HepG2 (cell line): ENCODE measurements around the gene TMEM44. TPM values are rescaled to one million over a fixed set of nuclear protein-coding genes. Genes with fewer than 3 reads are reported as not detected.
A peak's percentile ranks its signal among the peaks of the same experiment; 100 is the strongest.

Experiments
- ATAC-seq: fragments of 200-7000 bp; cut with Tn5 transposase; 3 replicates; pipeline ENCODE4 v1.9.1; 2020; ENCODE audit warnings: mild to moderate bottlenecking, moderate library complexity
- BruUV-seq: library from RNA; stranded (reverse); fragments of 400-500 nt; replicated peaks from 2 replicates; lab custom pipeline; 2021; lab: Mats Ljungman, UMichigan
- CTCF ChIA-PET: fragments of 300-600 bp; formaldehyde crosslinking; extraction: SDS; loops from one replicate; lab custom pipeline; 2021; ENCODE audit warnings: low total read pairs, inconsistent platforms, low intra/inter-chr PET ratio; lab: Yijun Ruan, JAX
- POLR2A ChIA-PET: fragments of 350-600 bp; sonication (Branson Sonifier 250); formaldehyde crosslinking; loops from one replicate; lab custom pipeline; 2020; ENCODE audit warnings: antibody characterized with exemption, inconsistent platforms; lab: Yijun Ruan, JAX
- DNase-seq: peaks from one replicate; pipeline ENCODE4 v3.0.0-alpha.2; 2015; ENCODE audit warnings: low spot score
- FAIRE-seq: peaks from 3 replicates; lab custom pipeline; 2011; peaks lifted over from hg19 to GRCh38; lab: Jason Lieb, UNC
- H2AFZ ChIP-seq: one replicate; pipeline ENCODE4 v1.6.1; 2011; ENCODE audit warnings: low read length, inconsistent platforms
- H3K27ac ChIP-seq: fragments of 300-600 bp; 3 replicates; pipeline ENCODE4 v1.8.0; 2011; ENCODE audit warnings: mixed run types, mild to moderate bottlenecking, mixed read lengths, low read length, inconsistent platforms; ENCODE audit not compliant: insufficient read depth; ENCODE audit errors: extremely low read length
- H3K27me3 ChIP-seq, 2 experiments: fragments of 200-600 bp in 1 of 2; 2 replicates in 1 of 2; 3 replicates in 1 of 2; pipeline versions ENCODE4 v1.6.0 to v1.8.0; 2011; ENCODE audit warnings: low read length in 2 of 2, mild to moderate bottlenecking in 2 of 2, moderate library complexity in 2 of 2, inconsistent platforms in 1 of 2; ENCODE audit not compliant: insufficient read depth in 2 of 2, control insufficient read depth in 1 of 2
- H3K36me3 ChIP-seq, 2 experiments: fragments of 200-600 bp in 1 of 2; replicated peaks in 1 of 2; 2 replicates in 1 of 2; 3 replicates in 1 of 2; pipeline versions ENCODE4 v1.5.1 to v1.8.0; 2011; ENCODE audit warnings: low read length in 2 of 2, inconsistent platforms in 1 of 2; ENCODE audit not compliant: insufficient read depth in 2 of 2, control insufficient read depth in 1 of 2
- H3K4me1 ChIP-seq: 2 replicates; pipeline ENCODE4 v1.5.1; 2012; ENCODE audit warnings: low read length, inconsistent platforms; ENCODE audit not compliant: insufficient read depth
- H3K4me2 ChIP-seq: 2 replicates; pipeline ENCODE4 v1.6.0; 2011; ENCODE audit warnings: low read depth, low read length, inconsistent platforms
- H3K4me3 ChIP-seq, 3 experiments: fragments of 200-600 bp in 1 of 3; sonication (generic), shearing (Covaris generic) in 1 of 3; replicated peaks in 1 of 3; 2 replicates each; pipeline ENCODE4 v1.5.1; 2011 to 2016; ENCODE audit warnings: low read length in 3 of 3, inconsistent platforms in 2 of 3, low read depth in 2 of 3, mild to moderate bottlenecking in 2 of 3, control low read depth in 1 of 3, mixed read lengths in 1 of 3; ENCODE audit not compliant: insufficient read depth in 1 of 3
- H3K79me2 ChIP-seq: one replicate; pipeline ENCODE4 v1.6.1; 2011; ENCODE audit warnings: low read length, inconsistent platforms; ENCODE audit not compliant: insufficient read depth
- H3K9ac ChIP-seq: 2 replicates; pipeline ENCODE4 v1.6.0; 2011; ENCODE audit warnings: mild to moderate bottlenecking, low read depth, low read length, inconsistent platforms; ENCODE audit not compliant: insufficient read depth
- H3K9me3 ChIP-seq: 2 replicates; pipeline ENCODE4 v1.5.1; 2012; ENCODE audit warnings: mild to moderate bottlenecking, low read length
- H4K20me1 ChIP-seq: 2 replicates; pipeline ENCODE4 v1.6.0; 2011; ENCODE audit warnings: inconsistent platforms, mild to moderate bottlenecking, low read length, moderate library complexity; ENCODE audit not compliant: insufficient read depth
- CEBPG ChIP-seq: IDR thresholded peaks from 2 replicates; pipeline ENCODE4 v1.6.1; 2016
- FOXK2 ChIP-seq: fragments of 450-650 bp; IDR thresholded peaks from 2 replicates; pipeline ENCODE4 v1.6.1; 2016
- IRF2 ChIP-seq: IDR thresholded peaks from 2 replicates; pipeline ENCODE4 v1.6.1; 2018; ENCODE audit warnings: missing genetic modification reagents, missing compliant biosample characterization
- NPAS2 ChIP-seq: sonication (generic); formaldehyde crosslinking; IDR thresholded peaks from 2 replicates; pipeline ENCODE4 v1.8.0; 2022; ENCODE audit warnings: mild to moderate bottlenecking, missing genetic modification reagents, borderline replicate concordance
- SOX6 ChIP-seq, 2 experiments: fragments of 450-650 bp in 1 of 2; sonication (generic) in 1 of 2; formaldehyde crosslinking in 1 of 2; IDR thresholded peaks; 2 replicates each; pipeline versions ENCODE4 v1.4.0 to v1.6.1; 2017 to 2020; ENCODE audit warnings: antibody characterized with exemption in 1 of 2, mild to moderate bottlenecking in 1 of 2, missing genetic modification reagents in 1 of 2
- TEAD3 ChIP-seq: optimal IDR thresholded peaks from 2 replicates; pipeline ENCODE3; 2016; ENCODE audit warnings: borderline replicate concordance
- ZNF121 ChIP-seq: sonication (generic); formaldehyde crosslinking; IDR thresholded peaks from 2 replicates; pipeline ENCODE4 v1.5.0; 2020; ENCODE audit warnings: mild to moderate bottlenecking, missing genetic modification reagents
- ZNF263 ChIP-seq: sonication (generic); formaldehyde crosslinking; IDR thresholded peaks from 2 replicates; pipeline ENCODE4 v1.4.0; 2020; ENCODE audit warnings: missing genetic modification reagents
- ZNF337 ChIP-seq: sonication (generic); formaldehyde crosslinking; IDR thresholded peaks from 2 replicates; pipeline ENCODE4 v1.5.1; 2020; ENCODE audit warnings: missing genetic modification reagents, low read depth, mild to moderate bottlenecking, borderline replicate concordance
- WGBS: methylation state at CpG from one replicate; pipeline ENCODE4 v1.1.6; 2017; ENCODE audit warnings: low lambda C conversion rate; 5-methylcytosine and 5-hydroxymethylcytosine counted together
- in situ Hi-C: cut with HindIII; loops from 2 replicates; pipeline ENCODE4 v1.10.0; 2017; ENCODE audit warnings: low pct_unique_long_range_greater_than_20kb; ENCODE audit not compliant: extremely low pct_ligation_motif_present
- intact Hi-C: fragments of 100-400 bp; cut with micrococcal nuclease; formaldehyde crosslinking; loops from one replicate; pipeline ENCODE4 v1.10.0; 2022; ENCODE audit not compliant: unreplicated experiment
- polyA plus RNA-seq, 8 experiments: library from polyadenylated mRNA; depleted of rRNA in 3 of 8; stranded (reverse) in 7 of 8; unstranded in 1 of 8; fragments of >200 nt; fragmentation: Illumina TruSeq in 4 of 8; extraction: Trizol in 4 of 8; gene quantifications; 2 replicates each; pipeline versions ENCODE4 v1.2.1 to v1.2.3, GENCODE V29; 2011 to 2016; ENCODE audit warnings: low read depth in 4 of 8, missing spikeins in 1 of 8, mixed read lengths in 1 of 8; ENCODE audit not compliant: insufficient read depth in 1 of 8
- total RNA-seq, 5 experiments: library from RNA; depleted of rRNA; stranded (reverse); fragments of >200 nt; fragmentation: Illumina TruSeq; extraction: Trizol; gene quantifications; 2 replicates each; pipeline ENCODE4 v1.2.3, GENCODE V29; 2016; ENCODE audit warnings: low read depth in 1 of 5
- TF ChIP-seq, protein P1 (sequence below): fragments of 450-650 bp; IDR thresholded peaks from 2 replicates; pipeline ENCODE4 v1.6.1; 2016
- TF ChIP-seq, protein P2 (sequence below), 2 experiments: fragments of 450-650 bp in 1 of 2; sonication (generic) in 1 of 2; formaldehyde crosslinking; IDR thresholded peaks; 2 replicates each; pipeline versions ENCODE4 v1.5.0 to v1.8.0; 2020 to 2022; ENCODE audit warnings: mild to moderate bottlenecking in 1 of 2, missing genetic modification reagents in 1 of 2
- TF ChIP-seq, protein P3 (sequence below): sonication (generic); formaldehyde crosslinking; IDR thresholded peaks from 2 replicates; pipeline ENCODE4 v1.5.0; 2020; ENCODE audit warnings: mild to moderate bottlenecking, missing genetic modification reagents

The TMEM44 gene
- total and polyA plus RNA-seq, 2 of the 13 experiments (the other 11 are each of a cell fraction or from before 2014, with no cell fraction given): 7.3 to 13.8 TPM

DNA sequence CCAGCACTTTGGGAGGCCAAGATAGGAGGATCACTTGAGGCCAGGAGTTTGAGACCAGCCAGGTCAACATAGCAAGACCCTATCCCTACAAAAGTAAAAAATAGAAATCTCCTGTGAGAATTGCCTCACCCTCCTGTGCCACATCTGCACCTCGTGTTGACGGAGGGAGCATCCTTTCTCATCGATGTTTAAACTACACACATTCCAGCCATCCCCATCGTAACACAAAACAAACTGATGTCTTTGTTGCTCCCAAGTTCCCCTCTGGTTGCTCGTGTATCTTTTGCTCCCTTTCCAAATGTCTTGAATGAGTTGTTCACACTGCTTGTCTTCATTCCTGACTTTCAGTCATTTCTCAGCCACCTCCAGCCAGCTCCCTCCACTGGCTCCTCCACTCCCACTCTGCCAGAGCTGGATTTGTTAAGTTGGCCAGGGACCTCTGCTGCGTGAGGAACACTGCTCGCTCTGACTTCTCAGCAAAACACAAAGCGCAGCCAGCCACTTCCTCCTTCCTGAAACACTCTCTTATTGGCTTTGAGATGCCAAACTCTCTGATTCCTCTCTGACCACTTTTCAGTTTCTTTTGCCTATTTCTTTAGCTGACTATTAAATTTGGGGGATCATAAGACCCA is 92.8 kb downstream of the TMEM44 start:
- CTCF ChIA-PET: no interaction called here
- TF ChIP-seq IRF2 (CRISPR knock-in tag) (no peak), CEBPG (CRISPR knock-in tag) (peak; percentile 30; the same call in 1 of the 2 replicates), TEAD3 (CRISPR knock-in tag) (peak; percentile 60), ZNF263 (CRISPR knock-in tag) (peak; percentile 51; the same call in 1 of the 2 replicates), SOX6 (IDR thresholded peaks at IDR 0.05) (no peak), SOX6 (CRISPR knock-in tag; IDR thresholded peaks at IDR 0.05) (no peak), FOXK2 (no peak), ZNF121 (CRISPR knock-in tag) (peak; percentile 42; the same call in 1 of the 2 replicates), NPAS2 (CRISPR knock-in tag) (no peak), ZNF337 (no peak)
- TF ChIP-seq, protein P1, sequence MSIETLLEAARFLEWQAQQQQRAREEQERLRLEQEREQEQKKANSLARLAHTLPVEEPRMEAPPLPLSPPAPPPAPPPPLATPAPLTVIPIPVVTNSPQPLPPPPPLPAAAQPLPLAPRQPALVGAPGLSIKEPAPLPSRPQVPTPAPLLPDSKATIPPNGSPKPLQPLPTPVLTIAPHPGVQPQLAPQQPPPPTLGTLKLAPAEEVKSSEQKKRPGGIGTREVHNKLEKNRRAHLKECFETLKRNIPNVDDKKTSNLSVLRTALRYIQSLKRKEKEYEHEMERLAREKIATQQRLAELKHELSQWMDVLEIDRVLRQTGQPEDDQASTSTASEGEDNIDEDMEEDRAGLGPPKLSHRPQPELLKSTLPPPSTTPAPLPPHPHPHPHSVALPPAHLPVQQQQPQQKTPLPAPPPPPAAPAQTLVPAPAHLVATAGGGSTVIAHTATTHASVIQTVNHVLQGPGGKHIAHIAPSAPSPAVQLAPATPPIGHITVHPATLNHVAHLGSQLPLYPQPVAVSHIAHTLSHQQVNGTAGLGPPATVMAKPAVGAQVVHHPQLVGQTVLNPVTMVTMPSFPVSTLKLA: no peak
- TF ChIP-seq, protein P2, sequence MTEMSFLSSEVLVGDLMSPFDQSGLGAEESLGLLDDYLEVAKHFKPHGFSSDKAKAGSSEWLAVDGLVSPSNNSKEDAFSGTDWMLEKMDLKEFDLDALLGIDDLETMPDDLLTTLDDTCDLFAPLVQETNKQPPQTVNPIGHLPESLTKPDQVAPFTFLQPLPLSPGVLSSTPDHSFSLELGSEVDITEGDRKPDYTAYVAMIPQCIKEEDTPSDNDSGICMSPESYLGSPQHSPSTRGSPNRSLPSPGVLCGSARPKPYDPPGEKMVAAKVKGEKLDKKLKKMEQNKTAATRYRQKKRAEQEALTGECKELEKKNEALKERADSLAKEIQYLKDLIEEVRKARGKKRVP (CRISPR knock-in tag; IDR thresholded peaks at IDR 0.05): 0 out of 4 replicates have a peak, but pooled peaks of 1 of the 2 experiments have one; percentile 33
- TF ChIP-seq, protein P3, sequence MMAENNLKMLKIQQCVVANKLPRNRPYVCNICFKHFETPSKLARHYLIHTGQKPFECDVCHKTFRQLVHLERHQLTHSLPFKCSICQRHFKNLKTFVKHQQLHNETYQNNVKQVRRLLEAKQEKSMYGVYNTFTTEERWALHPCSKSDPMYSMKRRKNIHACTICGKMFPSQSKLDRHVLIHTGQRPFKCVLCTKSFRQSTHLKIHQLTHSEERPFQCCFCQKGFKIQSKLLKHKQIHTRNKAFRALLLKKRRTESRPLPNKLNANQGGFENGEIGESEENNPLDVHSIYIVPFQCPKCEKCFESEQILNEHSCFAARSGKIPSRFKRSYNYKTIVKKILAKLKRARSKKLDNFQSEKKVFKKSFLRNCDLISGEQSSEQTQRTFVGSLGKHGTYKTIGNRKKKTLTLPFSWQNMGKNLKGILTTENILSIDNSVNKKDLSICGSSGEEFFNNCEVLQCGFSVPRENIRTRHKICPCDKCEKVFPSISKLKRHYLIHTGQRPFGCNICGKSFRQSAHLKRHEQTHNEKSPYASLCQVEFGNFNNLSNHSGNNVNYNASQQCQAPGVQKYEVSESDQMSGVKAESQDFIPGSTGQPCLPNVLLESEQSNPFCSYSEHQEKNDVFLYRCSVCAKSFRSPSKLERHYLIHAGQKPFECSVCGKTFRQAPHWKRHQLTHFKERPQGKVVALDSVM: peak; percentile 52; the same call in 1 of the 2 replicates
- 37% methylated on average over 8 of the region's 8 CpGs for whole genome bisulfite sequencing
- no peak for DNase-seq
- H3K4me1 ChIP-seq: peaks cover 67% of the 10 kb centered on the region
- in situ Hi-C loops: no loop called here
- intact Hi-C loops: no loop called here
- no peaks in the 10 kb centered on the region for H3K9me3 ChIP-seq
- H3K4me2 ChIP-seq: peak overlapping the region; percentile 41
- H2AFZ ChIP-seq: peak overlapping the region; percentile 65
- no TSS peak for BruUV-seq
- H3K79me2 ChIP-seq: no peaks in the 10 kb centered on the region
- H3K4me3 ChIP-seq: no peak overlapping the region; a peak in 1 of 6 replicates
- FAIRE-seq: no peak
- no peak for ATAC-seq
- POLR2A ChIA-PET: no interaction called here
- no peaks in the 10 kb centered on the region for H3K36me3 ChIP-seq
- H3K27ac ChIP-seq: no peak overlapping the region
- H3K9ac ChIP-seq: peak overlapping the region; percentile 9
- no peaks in the 10 kb centered on the region for H3K27me3 ChIP-seq
- no peaks in the 10 kb centered on the region for H4K20me1 ChIP-seq
